CD4-positive, alpha-beta T cell treated with Interleukin-15 for 1 hour (primary cell): Measurements from ENCODE around the gene L3HYPDH.
"Not testable (repeated sequence)": the region's sequence is repeated elsewhere in the genome, so short reads cannot be mapped to it uniquely, and the experiment has no call there.

ENCODE experiments used
- DNase-seq: peaks from one replicate; pipeline ENCODE4 v3.0.0-alpha.2; 2020

The L3HYPDH gene

DNA sequence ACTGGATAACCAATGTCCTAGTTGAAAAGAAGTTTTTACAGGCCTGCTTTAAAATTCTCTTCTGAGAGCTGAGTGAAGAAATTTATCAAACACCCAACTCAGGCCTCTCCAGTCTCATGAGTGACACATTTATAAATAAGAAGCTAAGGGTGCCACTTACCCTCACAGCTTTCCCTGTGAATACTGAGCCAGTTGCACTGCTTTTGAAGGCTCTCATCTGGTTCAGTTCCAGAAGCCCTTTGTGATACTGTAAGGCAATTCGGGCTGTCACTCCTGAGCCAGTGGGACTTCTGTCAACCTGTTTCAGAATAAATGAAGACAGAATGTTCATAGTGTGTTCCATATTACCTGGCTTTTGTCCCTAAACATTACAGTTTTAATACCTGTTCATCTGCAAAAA is 8.5 kb downstream of the L3HYPDH start:
- no peak for DNase-seq

DNA sequence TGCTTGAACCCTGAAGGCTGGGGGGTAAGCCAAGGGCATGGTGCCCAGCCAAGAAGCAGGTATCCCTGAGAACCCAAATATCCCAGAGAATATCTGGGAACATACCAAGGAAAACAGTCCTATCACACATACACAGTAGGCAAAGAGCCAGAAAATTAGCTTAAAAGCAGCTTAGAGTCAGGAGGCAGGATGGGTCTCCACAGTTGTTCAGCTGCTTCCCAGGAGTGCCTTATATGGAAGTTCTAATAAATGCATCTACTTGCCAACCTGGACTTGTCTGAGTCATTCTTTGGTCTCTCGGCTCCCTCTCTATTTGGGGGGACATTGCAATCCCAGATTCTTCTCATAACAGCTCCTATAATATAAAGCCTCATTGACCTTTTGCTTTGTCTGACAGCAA is 10.0 kb downstream of the L3HYPDH start:
- DNase-seq, result no peak

DNA sequence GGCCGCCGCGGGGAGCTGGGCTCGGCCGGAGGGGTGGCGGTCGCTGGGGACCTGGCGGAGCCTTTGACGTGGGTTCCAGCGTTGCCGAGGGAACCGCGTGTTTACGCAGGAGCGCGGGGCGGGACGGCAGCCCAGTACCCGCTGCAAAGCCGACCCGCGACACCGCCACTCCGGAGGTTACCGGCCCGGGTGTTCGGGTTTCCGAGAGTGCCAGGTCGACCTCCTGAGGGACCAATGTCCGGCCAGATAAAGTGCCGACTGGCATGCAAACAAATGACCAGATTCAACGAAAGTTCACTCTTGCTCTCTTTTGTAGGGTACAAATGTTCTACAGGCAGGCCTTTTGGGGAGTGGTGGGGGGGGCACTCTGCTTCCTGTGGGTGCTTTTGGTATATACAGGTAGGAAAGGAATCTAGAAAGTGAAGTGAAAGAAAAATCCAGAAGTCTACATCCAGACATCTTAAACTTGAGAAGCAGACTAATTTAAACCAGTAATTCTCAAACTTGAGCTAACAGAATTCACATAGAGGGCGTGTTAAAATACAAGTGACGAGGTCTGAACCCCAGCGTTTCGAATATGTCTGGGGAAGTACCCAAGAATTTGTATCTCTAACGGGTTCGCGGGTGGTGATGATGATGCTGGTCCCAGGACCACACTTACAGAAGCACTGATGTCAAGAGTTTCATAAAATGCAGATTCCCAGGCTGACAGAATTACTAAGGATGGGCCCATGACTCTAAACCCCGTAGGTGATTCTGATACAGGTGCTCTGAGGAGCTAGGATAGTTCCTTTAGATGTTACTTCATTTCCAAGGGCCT is 18.7 kb downstream of the L3HYPDH start, which contains the start of gene GPR135:
Gene GPR135 (minus strand): TSS at position 65 of the 820 bp plus-strand sequence. CDS start 154 bp downstream, outside the sequence.
- peak; percentile 43 for DNase-seq

DNA sequence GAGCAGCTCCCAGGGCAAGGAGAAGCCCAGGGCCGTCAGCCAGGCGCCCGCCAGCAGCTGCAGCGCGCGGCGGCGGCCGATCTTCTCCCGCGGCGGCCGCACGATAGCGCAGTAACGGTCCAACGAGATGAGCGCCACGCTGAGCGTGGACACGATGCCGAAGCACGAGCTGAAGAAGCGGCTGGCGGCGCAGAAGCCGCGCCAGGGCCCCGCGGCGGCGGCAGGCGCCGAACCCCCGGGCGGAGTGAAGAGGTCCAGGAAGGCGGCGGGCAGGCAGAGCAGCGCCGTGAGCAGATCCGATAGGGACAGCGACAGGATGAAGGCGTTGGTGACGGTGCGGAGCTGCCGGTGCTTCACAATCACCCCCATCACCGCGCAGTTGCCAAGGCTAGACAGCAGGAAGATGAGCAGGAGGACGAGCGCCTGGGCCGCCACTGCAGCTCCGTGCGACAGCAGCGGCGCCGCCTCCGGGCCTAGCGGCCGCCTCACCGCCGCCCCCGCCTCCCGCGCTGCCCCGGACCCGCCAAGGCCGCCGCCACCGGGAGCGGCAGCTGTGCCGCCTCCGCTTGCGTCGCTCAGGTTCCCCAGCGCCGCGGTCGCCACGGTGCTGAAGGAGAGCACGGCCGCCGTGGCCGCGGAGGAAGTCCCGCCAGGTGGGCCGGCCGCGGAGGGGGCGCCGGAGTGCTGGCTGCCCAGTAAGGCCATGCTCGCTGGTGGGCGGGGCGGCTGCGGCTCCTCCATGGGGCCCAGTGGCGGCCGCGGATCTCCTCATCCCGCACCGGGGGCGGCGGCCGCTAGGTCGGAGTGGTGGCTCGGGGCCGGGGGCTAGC is 19.5 kb downstream of the L3HYPDH start:
- DNase-seq, result peak; percentile 53

DNA sequence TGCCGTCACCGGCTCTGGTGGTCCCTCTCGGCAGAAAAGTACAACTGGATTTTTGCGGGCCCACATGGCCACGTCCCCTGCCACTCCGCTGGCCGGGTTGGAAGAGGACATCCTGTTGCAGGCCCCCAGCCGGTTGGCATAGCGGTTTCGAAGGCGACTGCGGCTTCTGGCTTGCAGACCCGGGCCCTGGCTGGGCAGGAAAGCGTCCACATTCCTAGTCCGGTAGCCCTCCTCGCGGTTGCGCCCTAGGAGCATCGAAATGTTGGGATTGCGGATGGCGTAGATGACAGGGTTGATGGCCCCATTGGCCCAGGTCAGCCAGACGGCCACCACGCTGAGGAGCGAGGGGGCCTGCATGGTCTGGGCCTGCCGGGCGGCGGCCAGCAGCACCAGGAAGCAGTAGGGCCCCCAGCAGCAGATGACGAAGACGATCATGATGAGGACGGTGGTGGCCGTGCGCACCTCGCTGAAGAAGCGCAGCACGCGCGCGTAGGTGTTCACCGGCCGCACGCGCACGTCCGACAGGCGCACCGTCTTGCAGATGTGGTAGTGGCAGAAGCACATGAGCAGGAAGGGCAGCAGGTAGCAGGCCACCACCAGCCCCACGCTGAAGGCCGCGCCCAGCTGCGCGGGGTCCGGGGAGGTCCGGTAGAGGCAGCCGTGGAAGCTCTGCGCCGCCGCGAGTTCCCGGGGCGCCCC is 20.3 kb downstream of the L3HYPDH start:
- peak; percentile 20 for DNase-seq

DNA sequence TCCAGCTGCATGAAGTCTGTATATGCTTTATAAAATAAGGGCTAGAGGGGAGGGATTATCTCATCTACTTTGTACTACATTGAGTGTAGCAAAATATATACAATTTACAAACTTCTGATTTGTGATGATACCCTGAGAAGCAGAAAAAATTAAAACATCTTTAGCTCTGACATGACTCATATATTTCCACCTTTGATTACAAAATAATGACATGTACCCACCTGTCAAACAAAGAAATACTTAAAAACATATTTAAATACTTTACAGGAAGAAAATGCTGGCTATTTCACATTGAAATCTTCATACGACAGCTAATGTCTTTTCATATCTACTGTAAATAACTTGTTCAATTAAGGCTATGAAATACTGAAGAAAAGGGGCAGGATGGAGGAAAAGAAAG is 22.3 kb downstream of the L3HYPDH start:
- DNase-seq, result no peak

DNA sequence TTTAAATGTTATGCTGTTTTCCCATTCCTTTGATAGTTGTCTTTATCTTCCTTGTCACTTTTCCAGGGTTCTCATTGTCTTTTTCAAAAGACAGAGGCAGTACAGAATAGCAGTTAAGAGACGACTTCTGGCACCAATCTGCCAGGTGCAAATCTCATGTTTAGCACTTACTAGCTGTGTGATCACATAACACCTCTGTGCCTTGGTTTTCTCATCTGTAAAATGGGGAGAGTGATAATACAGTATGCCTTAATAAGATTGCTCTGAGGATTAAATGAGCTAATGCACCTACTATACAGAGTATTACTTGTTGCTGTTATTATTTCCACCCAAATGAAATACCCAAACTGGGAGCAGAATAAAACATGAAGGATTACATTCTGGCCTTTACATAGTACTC is 23.8 kb downstream of the L3HYPDH start:
- DNase-seq, result no peak

DNA sequence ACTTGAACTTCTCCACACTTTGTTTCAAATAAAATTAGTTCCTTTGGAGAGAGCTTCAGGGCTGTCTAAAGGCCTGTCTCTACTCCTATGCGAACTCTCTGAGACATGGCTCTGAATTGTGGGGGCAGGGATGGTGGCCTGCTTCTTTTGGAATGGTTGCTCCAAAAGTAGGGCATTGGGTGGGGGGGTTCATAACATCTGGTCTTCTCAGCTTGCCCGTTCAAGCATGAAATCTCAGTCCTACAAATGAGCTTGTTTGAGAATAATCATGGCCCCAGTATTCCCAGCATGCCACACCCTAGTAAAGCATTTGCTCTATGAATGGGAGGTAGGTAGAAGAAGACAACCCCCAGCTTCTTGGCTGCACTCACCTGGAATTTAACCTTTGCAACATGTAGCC is 25.7 kb downstream of the L3HYPDH start:
- DNase-seq, result no peak

DNA sequence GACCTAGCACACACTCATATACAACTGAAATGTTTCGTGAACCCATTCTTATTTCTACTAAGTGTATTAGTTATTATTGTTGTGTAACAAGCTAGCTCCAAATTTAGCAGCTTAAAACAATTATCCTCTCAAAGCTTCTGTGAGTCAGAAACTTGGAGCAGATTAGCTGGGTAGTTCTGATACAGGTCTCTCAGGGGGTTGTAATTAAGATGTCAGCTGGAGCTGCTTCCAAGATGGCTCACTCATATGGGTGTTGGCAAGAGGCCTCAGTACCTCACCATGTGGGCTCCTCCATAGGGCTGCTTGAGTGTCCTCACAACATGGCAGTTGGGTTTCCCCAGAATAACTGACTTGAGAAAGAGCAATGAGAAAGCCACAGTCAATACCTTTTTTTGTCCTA is 28.8 kb downstream of the L3HYPDH start:
- no peak for DNase-seq

DNA sequence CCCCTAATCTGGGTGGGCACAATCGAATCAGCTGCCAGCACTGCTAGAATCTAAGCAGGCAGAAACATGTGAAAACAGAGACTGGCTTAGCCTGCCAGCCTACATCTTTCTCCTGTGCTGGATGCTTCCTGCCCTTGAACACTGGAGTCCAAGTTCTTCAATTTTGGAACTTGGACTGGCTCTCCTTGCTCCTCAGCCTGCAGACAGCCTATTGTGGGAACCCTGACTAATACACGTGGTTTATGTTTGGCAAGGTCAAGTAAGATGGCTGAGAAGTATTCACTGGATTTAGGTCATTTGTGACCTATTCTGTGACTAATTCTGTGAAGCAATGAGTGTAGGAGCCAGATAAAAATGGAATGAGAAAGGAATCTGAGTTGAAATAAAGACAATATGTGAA is 30.1 kb downstream of the L3HYPDH start:
- DNase-seq, result no peak

DNA sequence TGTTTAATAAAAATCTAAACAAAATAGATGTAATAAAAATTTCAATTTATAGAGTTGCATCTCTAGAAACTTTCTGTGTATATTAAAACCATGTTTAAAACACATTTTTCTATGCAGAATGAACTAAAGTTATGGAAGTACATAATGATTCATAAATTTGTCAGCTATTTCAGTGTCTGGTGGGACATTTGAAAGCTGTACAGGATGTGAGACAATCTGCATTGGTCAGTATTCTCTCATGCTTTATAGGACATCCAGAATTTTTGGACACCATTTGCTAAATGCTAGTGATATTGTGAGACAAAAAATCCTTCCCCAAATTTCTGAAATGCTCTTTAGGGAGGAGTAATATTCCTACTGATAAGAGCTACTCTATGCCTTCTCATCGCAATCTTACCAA is 32.4 kb downstream of the L3HYPDH start:
- no peak for DNase-seq

DNA sequence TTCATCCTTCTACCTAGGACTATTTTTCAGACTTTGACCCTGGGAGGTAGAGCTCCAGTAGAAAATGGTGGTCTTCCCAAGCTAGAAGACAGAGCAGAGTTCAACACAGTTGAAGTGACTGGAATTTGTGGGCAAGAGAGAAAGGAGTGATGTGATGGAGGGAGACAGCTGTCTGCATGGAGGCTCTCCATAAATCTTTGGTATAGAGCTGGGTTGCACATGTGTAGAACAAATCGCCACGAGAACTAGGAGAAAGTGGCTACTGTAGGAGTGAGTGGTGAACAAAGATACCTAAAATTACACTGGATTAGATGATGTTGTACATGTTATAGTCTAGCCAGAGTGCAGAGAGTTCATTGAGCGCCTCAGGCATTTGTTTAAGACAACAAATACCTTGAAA is 33.5 kb downstream of the L3HYPDH start:
- no peak for DNase-seq

DNA sequence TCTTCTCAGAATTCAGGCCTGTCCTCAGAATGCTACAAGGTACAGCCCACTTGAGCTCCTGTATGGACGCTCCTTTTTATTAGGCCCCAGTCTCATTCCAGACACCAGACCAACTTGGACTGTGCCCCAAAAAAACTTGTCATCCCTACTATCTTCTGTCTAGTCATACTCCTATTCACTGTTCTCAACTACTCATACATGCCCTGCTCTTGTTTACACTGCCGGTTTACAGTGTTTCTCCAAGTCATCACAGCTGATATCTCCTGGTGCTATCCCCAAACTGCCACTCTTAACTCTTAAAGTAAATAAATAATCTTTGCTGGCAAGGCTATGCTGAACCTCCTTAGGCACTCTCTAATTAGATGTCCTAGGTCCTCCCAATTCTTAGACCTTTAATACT is 35.5 kb downstream of the L3HYPDH start:
- not testable (repeated sequence) for DNase-seq

DNA sequence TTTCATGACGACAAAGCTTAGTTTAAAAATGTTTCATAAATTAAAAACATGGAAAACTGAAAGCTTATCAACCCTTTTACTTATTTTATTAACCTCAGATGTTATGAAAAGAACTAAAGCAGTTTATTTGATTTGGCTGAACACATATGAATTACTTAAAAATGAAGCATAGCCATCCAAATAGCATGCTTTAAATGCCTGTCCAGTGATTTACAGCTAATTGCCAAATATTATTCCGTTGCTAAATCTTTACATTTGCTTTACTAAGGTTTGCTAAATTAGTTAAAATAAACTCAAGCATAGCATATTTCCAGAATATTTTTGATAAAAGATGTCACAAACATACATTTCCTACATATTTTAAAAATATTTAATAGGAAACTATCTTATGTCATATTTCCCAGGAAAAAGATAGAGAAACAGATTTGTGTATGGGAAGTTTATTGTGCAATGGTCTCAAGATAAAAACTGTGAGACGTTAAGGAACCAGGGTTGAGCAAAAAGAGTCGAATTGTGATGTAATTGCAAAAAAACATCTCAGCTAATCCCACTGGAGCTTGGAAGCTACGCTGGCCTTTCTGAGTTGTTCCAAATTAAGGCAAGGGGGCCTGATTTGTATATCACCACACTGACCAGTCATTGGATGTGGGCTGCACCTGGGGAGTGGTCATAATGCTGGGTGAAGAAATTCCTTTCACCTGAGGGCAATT is 44.8 kb downstream of the L3HYPDH start:
- DNase-seq, result no peak

DNA sequence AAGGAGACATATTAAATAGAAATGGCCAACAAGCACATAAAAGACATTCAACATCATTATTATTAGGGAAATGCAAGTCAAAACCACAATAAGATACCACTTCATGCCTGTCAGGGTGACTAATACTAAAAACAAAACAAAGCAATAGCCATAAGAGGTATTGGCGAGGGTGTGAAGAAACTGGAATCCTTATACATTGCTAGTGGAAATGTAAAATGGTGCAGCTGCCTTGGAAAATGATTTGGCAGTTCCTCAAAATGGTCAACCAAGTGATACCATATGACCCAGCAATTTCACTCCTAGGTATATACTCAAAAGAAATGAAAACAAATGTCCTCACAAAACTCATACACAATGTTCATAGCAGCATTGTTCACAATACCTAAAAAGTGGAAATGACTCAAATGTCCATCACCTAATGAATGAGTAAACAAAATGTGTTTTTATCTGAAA is 46.0 kb downstream of the L3HYPDH start:
- DNase-seq, result no peak

DNA sequence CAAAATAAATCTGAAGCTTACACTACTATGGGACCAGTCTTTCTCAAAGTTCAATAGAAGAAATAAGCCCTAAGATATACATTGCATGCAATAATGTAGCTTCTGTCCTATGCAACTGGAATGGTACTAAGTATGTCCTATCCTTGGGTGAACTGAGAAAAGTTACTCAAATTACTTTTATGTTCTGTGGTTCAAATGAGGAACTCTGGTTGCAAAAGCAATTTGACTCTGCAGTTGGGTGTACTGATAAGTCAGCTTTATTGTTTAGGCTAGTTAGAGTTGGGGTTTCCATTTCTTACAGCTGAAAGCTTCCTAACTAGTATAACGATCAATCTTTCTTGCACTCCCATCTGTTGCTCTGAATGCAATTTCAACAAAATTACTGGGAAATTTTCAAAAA is 48.2 kb downstream of the L3HYPDH start:
- no peak for DNase-seq

DNA sequence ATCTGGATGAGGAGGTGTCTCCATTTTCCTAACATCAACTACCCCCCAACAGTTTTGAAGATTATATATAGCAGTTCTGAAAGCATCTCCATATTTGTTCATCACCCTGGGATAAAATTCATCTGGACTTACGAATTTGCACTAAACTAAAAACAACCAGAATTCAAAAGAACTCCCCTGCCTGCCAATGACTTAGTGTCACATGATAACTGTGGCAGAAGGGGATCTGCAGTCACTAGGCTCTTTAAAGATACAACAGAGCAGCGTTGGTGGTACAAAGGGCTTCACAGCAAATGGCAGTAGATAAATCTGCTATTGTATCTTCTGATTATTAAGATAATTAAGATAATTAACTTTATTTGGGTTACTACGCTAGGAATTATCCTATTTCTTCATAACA is 49.1 kb downstream of the L3HYPDH start:
- DNase-seq, result no peak

DNA sequence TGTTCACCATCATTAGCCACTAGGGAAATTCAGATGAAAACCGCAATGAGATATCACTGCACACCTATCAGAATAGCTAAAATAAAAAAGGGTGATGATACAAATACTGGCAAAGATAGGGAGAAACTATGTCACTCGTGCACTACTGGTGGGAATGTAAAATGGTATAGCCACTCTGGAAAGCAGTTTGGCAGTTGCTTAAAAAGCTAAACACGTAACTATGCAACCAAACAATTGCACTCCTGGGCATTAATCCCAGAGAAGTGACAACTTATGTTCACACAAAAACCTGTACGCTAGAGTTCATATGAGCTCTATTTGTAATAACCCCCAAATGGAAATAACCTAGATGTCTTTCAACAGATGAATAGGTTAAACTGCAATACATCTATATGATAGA is 54.4 kb downstream of the L3HYPDH start:
- DNase-seq, result no peak

DNA sequence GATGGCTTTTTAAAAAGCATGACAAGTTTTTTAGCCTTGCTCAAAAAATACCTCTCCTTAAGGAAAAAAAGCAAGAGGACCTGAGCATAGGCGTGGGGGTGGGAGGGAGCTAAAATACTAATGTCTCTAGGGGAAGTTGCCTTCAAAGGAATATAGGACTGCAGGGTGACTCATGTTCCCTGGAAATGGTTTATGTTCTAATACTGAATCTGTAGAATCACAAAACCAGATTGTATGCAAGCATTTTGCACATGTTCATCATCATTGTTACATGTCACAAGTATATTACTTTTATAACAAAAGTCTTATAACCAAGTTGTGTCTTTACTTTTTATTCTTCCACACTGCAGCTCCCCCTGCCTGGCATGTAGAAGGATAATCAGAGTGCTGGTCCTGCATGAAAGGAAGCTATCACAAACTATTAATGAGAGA is 55.6 kb downstream of the L3HYPDH start:
- DNase-seq, result no peak

DNA sequence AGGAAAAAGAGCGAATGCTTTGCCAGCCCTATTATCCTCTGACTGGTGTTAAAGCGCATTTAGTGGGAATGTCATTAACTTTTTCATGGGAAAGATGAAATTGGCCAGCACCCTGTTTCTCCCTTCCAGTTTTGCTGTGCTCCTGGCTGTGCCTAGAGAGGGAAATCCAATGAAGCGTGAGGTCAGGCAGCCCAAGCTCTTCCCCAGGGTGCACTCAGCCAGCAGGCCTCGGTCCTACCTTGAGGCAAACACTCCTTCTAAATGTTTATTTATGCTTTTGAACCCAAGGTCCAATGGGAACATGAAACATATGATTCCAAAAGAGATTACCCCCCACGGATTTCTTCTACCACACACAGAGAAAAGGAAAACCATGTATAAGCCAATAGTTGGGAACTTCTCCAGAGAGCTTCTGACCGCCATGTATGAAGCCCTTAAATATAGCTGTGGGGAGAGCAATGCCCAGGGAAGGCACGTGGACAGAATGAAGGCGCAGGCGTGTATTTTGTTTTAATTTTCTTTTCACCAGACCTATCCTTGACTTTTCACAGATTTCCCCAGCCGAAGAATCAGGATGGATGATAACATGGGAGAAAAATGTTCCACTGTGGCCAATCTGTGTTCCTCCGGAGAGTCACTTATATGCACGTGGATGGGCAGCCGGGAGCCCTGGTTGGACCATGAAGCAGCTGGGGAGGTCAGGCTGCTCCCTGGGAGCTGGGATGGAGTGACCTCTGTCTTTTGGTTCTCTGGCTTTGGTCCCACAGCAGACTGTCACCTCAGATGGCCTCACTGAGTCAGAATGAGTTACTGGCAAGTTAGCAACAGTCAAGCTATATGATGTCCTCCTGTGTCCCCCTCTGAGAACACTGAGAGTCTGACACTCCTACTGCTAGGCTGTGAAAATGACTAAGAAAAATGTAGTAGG is 56.3 kb downstream of the L3HYPDH start:
- DNase-seq, result no peak

DNA sequence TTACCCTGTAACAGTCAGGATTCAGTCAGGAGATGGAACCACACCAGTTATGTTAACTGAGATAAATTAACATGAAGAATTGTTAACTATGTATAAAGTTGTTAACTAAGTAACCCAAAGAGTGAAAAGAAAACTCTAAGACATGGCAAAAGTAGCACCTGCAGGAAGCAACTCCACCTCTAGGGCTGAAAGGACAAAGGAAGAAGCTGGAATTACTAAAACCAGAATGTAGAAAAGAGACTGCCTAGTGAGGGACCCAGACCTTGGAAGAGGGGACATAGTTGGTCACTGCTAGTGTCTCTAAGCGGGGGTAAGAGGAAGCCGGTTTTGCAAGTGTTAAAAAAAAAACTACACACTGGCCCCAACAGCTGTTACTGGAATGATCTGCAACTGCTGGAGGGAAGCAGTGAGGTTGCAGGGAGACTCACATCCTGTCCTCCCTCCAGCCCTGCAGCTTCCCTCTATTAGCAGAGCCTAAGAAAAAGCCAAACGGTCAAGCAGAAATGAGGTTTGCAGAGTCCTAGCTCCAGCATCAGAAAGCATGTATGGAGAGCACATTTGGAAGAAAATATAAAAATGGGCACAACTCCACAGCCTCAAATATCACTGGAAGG is 58.8 kb downstream of the L3HYPDH start:
- no peak for DNase-seq
